ENCODE measurements around the gene CLSTN3. TPM values are rescaled to one million over a fixed set of nuclear protein-coding genes. Genes with fewer than 3 reads are reported as not detected.

The CLSTN3 gene
- total and polyA plus RNA-seq, 2 of the 8 experiments (the other 6 are each of a cell fraction or from before 2014, with no cell fraction given) = 20.4 to 26.3 TPM

- H4K20me1 ChIP-seq (replicated peaks in 1 of 2; ENCODE audit: control insufficient read depth in 1 of 2, insufficient read depth in 2 of 2, low read length in 2 of 2) = no peaks in the 10 kb centered on the region
- H3K23me2 ChIP-seq (ENCODE audit: low read depth, low read length) = peaks cover 8% of the 10 kb centered on the region
- H3K4me3 ChIP-seq (ENCODE audit: extremely low read depth in 1 of 4, insufficient read depth in 2 of 4, low read depth in 3 of 4, low read length in 4 of 4) = no peak overlapping the region
- H3K79me1 ChIP-seq (ENCODE audit: low read depth, low read length) = no peaks in the 10 kb centered on the region; the same call in 1 of the 2 replicates
- no peak overlapping the region for H3K4me2 ChIP-seq (ENCODE audit: insufficient read depth in 1 of 2, low read depth in 2 of 2, low read length in 2 of 2)
- no peak overlapping the region for H4K91ac ChIP-seq (replicated peaks; ENCODE audit: insufficient read length, low read length)
- H4K5ac ChIP-seq (ENCODE audit: insufficient read length, low read depth, low read length) = no peak overlapping the region
- H3K23ac ChIP-seq (ENCODE audit: insufficient read length) = no peak overlapping the region
- WGBS, 2 experiments (ENCODE audit: extremely low coverage in 1 of 2, insufficient coverage in 1 of 2, insufficient read length in 1 of 2, insufficient replicate concordance in 2 of 2, low coverage in 1 of 2, low lambda C conversion rate in 2 of 2, missing lambda C conversion rate in 1 of 2) = 93% methylated on average over 2 of the region's 2 CpGs; no CpG with 5 or more reads in 1 of the 2 experiments
- H2BK20ac ChIP-seq (ENCODE audit: low read length) = no peak overlapping the region
- H3K4me1 ChIP-seq (replicated peaks in 1 of 4; ENCODE audit: control insufficient read depth in 3 of 4, insufficient read depth in 4 of 4, low read length in 3 of 4) = peaks cover 0 to 9% (median 2%) of the 10 kb centered on the region in 4 experiments; a peak in 4 of 7 replicates
- no peak overlapping the region for H2BK5ac ChIP-seq (ENCODE audit: low read depth, low read length)
- H3K18ac ChIP-seq (ENCODE audit: extremely low read depth, low read length) = no peak overlapping the region
- H2AK5ac ChIP-seq (ENCODE audit: low read depth, low read length) = no peak overlapping the region
- ChIA-PET POLR2A (ENCODE audit: partially characterized antibody) (interaction anchor here (1.4 kb wide), 1 partner anchor 10 kb away, joined by 6 read pairs; no protein-coding TSS in a partner anchor), CTCF (ENCODE audit: partially characterized antibody) (interaction anchor here (0.6 to 1.0 kb wide), 2 partner anchors 63 to 473 kb away, joined by 3 read pairs; partner anchors contain the start of gene CLSTN3)
- FAIRE-seq (no peak), DNase-seq (ENCODE audit: low read depth in 1 of 2, low spot score in 2 of 2) (no peak)
- no peak overlapping the region for H2BK15ac ChIP-seq (ENCODE audit: low read length)
- no peak overlapping the region for H3K4ac ChIP-seq (replicated peaks; ENCODE audit: insufficient read length, low read depth, low read length)
- H3K36me3 ChIP-seq (ENCODE audit: control insufficient read depth in 2 of 4, insufficient read depth in 4 of 4, low read length in 3 of 4) = peaks cover 2 to 44% (median 7%) of the 10 kb centered on the region in 4 experiments; a peak in 6 of 8 replicates
- H3K9me3 ChIP-seq (ENCODE audit: insufficient read depth in 2 of 2, low read depth in 1 of 2, low read length in 1 of 2) = 0 out of 4 replicates have a peak, but pooled peaks cover 0 to under 1% of the 10 kb centered on the region in 2 experiments
- no peak overlapping the region for H2AFZ ChIP-seq (ENCODE audit: low read length)
- no peak overlapping the region for H3K14ac ChIP-seq (ENCODE audit: insufficient read length)
- no peak overlapping the region for H3K9ac ChIP-seq (replicated peaks in 1 of 4; ENCODE audit: extremely low read depth in 1 of 4, low read depth in 3 of 4, low read length in 3 of 4)
- H3K79me2 ChIP-seq (ENCODE audit: control insufficient read depth in 1 of 2, insufficient read depth in 2 of 2, low read length in 2 of 2) = peaks cover 0 to 11% of the 10 kb centered on the region in 2 experiments; a peak in 1 of 4 replicates
- no peak overlapping the region for H4K8ac ChIP-seq (ENCODE audit: extremely low read depth, insufficient read depth, low read length)
- H3K27me3 ChIP-seq (replicated peaks in 1 of 4; ENCODE audit: control insufficient read depth in 3 of 4, extremely low read depth in 1 of 4, insufficient read depth in 3 of 4, low read length in 3 of 4) = no peaks in the 10 kb centered on the region
- H2BK120ac ChIP-seq (replicated peaks; ENCODE audit: low read depth, low read length) = no peak overlapping the region
- no peak overlapping the region for H2BK12ac ChIP-seq (ENCODE audit: low read depth, low read length)
- no peak overlapping the region for H3K27ac ChIP-seq (ENCODE audit: low read depth, low read length)
- H3K56ac ChIP-seq (replicated peaks; ENCODE audit: insufficient read length, low read depth, low read length) = no peak overlapping the region
- TF ChIP-seq CEBPB (IDR thresholded peaks at IDR 0.05; ENCODE audit: low read depth, low read length) = no peak
- TF ChIP-seq TEAD4 (IDR thresholded peaks at IDR 0.05; ENCODE audit: low read depth, low read length) = no peak
- no peak for TF ChIP-seq SP1 (IDR thresholded peaks at IDR 0.05; ENCODE audit: low read depth, low read length)
- TF ChIP-seq SUZ12 (IDR thresholded peaks at IDR 0.05; ENCODE audit: low read length) = no peak
- TF ChIP-seq RNF2 (IDR thresholded peaks at IDR 0.05; ENCODE audit: borderline replicate concordance, low read depth, low read length, missing control alignments, poor library complexity, severe bottlenecking) = no peak
- no peak for TF ChIP-seq SIN3A (conservative IDR thresholded peaks at IDR 0.05 in 1 of 2, IDR thresholded peaks at IDR 0.05 in 1 of 2; ENCODE audit: low read depth in 1 of 2, low read length in 2 of 2)
- no peak for TF ChIP-seq CTCF (IDR thresholded peaks at IDR 0.05; ENCODE audit: control extremely low read depth in 1 of 3, insufficient read depth in 1 of 3, low read depth in 1 of 3, low read length in 3 of 3)
- no peak for TF ChIP-seq KDM1A (IDR thresholded peaks at IDR 0.05; ENCODE audit: borderline replicate concordance, low read length)
- TF ChIP-seq CREB1 (IDR thresholded peaks at IDR 0.05) = no peak
- TF ChIP-seq EP300 (IDR thresholded peaks at IDR 0.05; ENCODE audit: borderline replicate concordance in 1 of 2, low read depth in 2 of 2, low read length in 2 of 2) = no peak
Observed at GRCh38 chr12:7193674-7194073, 63.5 kb downstream of the CLSTN3 start.
